NCI-H1694 treated with DMSO at 0.1 percent for 48 hours (cell line): Measurements from ENCODE around the gene CEP95.
A peak's percentile ranks its signal among the peaks of the same experiment; 100 is the strongest.
"Not testable (repeated sequence)": the region's sequence is repeated elsewhere in the genome, so short reads cannot be mapped to it uniquely, and the experiment has no call there.

Source experiments
- DNase-seq: peaks from one replicate; lab custom pipeline; 2025; lab: John Stamatoyannopoulos, UW

The CEP95 gene

DNA sequence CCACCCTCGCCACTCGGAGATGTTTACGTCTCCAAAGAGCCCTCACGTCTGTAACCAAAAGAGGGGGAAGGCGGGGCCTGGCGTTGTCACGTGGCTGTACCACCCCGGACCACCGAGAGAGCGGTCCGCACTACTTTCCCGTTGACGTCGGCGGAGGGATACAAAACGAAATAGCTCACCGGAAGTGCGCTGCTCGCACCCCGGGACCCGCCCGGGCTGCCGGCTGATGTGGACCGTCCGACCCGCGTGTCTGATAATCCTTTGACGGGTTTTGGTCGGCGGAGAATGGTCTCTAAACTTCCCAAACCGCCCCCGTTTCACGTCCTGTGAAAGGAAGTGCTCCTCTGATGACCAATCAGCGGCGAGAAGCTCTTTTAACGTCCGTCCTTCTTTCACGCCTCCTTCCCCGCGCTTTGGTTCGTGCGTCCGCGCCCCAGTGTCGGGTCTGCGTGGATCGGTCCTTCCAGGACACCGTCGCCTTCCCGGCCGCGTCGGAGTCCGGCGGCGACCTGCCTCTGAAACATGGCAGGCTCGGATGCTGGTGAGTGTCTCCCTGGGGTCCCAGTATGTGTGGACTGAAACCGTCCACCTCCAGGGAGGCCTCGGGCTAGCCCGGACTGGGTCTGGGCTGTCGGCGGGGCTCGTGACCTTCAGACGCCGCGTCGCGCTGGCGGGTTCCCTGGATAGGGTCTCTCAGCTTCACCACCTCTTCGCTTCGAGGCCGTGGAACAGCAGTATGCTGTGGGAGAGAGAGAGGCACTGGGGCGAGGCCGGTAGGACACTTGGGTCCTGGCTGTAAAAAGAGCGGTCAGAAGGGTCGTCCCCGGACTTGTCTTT lies at the start of gene CEP95:
Gene CEP95, plus strand, starts transcription at position 402 of the 837 bp plus-strand sequence. Its CDS starts 121 bp downstream, at position 523.
- peak; percentile 97 for DNase-seq

DNA sequence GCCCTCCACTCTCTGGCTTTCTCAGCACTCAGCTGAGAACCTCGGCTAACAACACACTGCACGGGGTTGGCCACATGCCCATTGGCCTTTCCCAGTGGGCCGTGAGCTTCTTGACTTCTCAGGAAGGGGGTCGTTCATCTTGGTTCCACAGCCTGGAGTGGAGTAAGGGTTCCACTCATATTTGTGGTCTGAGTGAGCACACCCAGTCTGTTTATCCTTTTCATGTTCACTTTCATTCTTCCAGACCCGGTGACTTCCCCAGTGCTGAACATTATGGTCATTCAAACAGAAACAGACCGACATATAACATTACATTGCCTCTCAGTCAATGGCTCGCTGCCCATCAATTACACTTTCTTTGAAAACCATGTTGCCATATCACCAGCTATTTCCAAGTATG lies 49.6 kb upstream of the CEP95 start:
- DNase-seq, result no peak

DNA sequence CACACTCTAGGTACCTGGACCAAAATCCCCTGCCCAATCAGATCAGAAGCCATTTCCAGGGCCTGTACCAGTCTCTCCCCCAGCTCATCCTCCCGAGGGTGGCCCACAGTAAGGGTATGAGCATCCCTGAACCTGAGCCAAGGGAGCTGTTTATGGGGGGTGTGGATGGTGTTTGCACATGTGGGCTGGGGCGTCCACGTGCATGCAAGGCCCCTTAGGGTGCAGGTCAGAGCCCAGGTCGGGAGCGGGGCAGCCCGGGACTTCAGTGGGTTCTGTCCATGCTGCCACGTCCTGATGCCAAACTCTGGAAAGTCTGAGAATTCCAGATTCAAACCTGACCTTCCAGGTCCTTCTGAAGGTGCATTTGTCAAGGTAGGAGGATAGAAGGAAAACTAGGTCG lies 48.0 kb upstream of the CEP95 start:
- DNase-seq, result no peak

DNA sequence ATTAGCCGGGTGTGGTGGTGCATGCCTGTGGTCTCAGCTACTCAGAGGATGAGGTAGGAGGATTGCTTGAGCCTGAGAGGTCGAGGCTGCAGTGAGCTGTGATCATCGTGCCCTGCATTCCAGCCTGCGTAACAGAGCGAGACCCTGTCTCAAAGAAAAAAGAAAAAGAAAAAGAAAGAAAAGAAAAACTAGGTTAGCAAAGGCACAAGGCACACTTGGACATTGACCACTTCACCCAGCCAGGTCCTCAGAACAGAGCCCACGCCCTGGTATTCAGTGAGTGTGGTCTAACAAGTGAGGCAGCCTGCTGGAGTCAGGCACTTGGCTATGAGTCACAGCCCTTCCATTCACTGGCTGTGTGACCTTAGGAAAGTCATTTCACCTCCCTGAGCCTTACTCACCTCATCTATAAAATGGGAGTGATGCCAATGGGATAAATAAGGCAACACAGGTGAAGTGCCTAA lies 47.5 kb upstream of the CEP95 start:
- DNase-seq, result no peak

GRCh38 chr17:64459818-64460217 lies 47.0 kb upstream of the CEP95 start:
- DNase-seq, result not testable (repeated sequence)

GRCh38 chr17:64460955-64461354 lies 45.8 kb upstream of the CEP95 start:
- no peak for DNase-seq

GRCh38 chr17:64461788-64462187 lies 45.0 kb upstream of the CEP95 start:
- DNase-seq, result no peak

DNA sequence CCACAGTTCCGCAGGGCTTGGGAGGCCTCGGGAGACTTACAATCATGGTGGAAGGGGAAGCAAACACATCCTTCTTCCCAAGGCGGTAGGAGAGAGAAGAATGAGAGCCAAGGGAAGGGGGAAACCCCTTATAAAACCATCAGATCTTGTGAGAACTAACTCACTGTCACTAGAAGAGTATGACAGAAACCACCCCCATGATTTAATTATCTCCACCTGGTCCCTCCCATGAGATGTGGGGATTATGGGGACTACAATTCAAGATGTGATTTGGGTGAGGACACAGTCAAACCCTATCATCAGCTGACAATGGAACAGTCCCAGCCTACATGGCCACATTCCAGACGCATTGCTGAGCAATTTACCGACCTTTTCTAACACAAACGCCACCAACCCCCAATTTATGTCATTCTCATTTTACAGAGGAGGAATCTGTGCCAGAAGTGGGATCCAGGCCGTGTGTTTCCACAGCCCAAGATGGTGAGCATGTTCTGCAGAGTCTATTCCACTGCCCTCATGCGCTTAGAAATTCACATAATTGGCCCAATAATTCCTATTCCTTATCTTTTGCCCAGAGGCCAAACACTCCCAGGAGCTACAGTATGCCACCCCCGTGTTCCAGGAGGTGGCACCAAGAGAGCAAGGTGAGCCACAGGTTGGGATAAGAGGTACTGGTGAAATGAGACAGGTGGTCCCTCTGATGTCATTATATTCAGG lies 40.6 kb upstream of the CEP95 start:
- DNase-seq, result no peak

GRCh38 chr17:64466834-64467233 lies 39.9 kb upstream of the CEP95 start:
- not testable (repeated sequence) for DNase-seq

- DNase-seq, result no peak
These were observed 36.2 kb upstream of the CEP95 start for GRCh38 chr17:64470625-64471024.

DNA sequence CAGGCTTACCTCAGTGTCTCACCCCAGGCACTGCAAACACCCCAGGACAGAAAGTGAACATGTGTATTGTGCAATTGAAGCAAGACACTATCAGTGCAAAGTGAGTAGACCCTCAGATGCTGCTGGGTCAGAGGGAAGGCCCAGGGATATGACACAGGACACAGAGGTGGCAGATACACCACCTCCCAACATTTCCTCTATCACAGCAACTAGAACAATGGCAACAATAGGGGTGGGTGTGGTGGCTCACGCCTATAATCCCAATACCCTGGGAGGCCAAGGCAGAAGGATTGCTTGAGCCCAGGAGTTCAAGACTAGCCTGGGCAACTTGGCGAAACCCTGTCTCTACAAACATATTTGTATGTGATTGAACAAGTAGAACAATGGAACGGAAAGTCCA lies 35.3 kb upstream of the CEP95 start:
- DNase-seq, result no peak

DNA sequence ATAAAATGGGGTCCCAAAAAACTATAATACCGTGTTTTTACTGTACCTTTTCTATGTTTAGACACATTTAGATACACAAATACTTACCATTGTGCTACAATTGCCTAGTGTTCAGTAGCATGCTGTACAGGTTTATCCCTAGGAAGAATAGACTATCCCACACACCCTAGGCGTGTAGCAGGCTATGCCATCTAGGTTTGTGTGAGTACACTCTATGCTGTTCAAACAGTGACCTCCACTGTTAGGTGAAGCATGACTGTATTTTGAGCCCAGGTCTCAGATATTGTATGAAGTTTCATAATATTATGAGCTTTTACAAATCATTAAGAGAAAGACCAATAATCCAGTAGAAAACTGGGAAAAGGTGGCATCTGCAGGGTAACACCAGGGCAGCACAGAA lies 34.2 kb upstream of the CEP95 start:
- no peak for DNase-seq

- DNase-seq, result no peak
These were observed 28.9 kb upstream of the CEP95 start for GRCh38 chr17:64477849-64478248.

DNA sequence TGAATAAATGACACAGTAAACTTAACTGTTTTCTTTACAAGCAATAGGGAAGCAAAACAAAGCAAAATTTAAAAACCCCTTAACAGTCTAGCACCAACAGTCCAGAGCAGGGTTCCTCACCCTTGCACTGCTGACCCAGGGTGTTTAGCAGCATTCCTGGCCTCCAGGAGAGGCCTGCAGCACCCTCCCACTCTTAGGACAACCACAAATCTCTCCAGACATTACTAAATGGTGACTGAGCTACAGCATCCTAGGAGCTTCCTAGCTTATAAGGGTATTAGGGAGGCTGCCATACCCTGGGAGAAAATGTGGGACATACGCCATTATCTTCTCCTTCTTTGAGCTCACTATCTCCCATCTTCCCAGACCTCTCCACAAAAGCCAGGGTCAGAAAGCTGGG lies 25.8 kb upstream of the CEP95 start:
- no peak for DNase-seq

GRCh38 chr17:64484380-64484779 lies 22.4 kb upstream of the CEP95 start:
- DNase-seq, result no peak

DNA sequence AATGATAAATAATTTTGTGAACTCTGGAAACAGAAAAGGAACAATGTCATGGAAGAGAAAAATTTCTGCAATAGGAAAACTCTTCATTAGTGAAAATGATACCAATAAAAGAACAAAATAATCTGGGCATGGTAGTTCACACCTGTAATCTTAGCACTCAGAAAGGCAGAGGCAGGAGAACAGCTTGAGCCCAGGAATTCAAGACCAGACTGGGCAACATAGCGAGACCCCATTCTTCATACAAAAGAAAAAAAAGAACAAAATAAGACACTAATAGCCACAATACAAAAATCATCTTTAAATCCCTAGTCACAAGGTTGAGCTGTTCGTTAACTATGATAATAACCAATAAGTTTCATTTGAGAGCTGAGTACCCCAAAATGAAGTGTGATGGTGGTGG lies 18.5 kb upstream of the CEP95 start:
- DNase-seq, result no peak

GRCh38 chr17:64491034-64491860 lies 15.5 kb upstream of the CEP95 start:
- DNase-seq, result peak; percentile 25

- no peak for DNase-seq
These were observed 14.8 kb upstream of the CEP95 start for GRCh38 chr17:64491994-64492393.

DNA sequence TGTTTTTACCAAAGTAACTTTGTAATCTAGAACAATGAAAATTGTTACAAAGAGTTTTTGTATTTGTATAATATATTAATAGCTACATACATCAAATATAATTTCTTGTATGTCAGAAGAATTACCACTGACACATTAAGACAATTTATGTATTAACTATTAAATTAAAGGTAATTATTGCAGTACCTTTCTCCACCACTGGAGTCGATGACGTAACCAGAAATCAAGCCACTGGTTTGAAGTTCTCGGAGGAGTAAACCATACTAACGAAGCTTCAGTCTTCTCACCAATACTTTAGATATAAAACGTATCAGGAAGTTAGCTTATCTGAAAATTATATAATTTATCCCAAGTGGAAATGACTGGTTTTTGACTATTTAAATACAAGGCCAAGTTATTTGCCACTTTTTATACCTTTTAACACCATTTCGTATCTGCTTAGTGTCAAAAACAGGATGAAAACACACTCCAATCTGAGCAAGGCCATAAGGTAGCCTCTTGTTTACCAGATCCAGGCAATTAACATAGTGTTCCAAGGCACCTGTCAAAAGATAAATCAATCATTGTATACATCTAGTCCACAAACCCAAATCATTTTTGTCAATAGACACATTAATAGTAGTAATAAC lies 14.2 kb upstream of the CEP95 start:
- DNase-seq, result no peak

GRCh38 chr17:64494121-64494520 lies 12.7 kb upstream of the CEP95 start:
- no peak for DNase-seq

DNA sequence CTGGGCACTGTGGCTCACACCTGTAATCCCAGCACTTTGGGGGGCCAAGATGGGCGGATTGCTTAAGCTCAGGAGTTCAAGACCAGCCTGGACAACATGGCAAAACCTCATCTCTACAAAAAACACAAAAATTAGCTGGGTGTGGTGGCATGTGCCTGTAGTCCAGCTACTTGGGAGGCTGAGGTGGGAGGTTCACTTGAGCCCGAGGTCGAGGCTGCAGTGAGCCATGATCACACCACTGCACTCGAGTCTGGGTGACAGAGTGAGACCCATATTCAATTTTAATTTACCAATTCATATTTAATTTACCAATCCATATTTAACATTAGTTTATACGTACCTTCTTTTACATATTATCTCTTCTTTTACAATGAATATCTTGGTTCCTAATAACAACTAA lies 11.5 kb upstream of the CEP95 start:
- DNase-seq, result not testable (repeated sequence)

GRCh38 chr17:64496348-64496785 lies 10.4 kb upstream of the CEP95 start:
- no peak for DNase-seq
